DND-41 (cell line): ENCODE measurements around the gene HRH2.

Experiments
- ATAC-seq: fragments of 200-7000 bp; cut with Tn5 transposase; 3 replicates; pipeline ENCODE4 v1.9.1; 2021; ENCODE audit warnings: low read depth; ENCODE audit not compliant: insufficient read depth
- DNase-seq: peaks from one replicate; pipeline ENCODE4 v3.0.0-alpha.2; 2020
- H2AFZ ChIP-seq: 2 replicates; pipeline ENCODE4 v1.6.0; 2012; ENCODE audit warnings: low read depth, low read length
- H3K27ac ChIP-seq: 2 replicates; pipeline ENCODE4 v1.5.1; 2012; ENCODE audit warnings: low read length, inconsistent platforms
- H3K27me3 ChIP-seq: fragments of 200-600 bp; sonication (generic); 2 replicates; pipeline ENCODE4 v1.6.0; 2012; ENCODE audit warnings: low read length, mild to moderate bottlenecking, inconsistent platforms; ENCODE audit not compliant: insufficient read depth, poor library complexity
- H3K36me3 ChIP-seq: 2 replicates; pipeline ENCODE4 v1.5.1; 2012; ENCODE audit warnings: low read length, inconsistent platforms; ENCODE audit not compliant: insufficient read depth
- H3K4me1 ChIP-seq: 2 replicates; pipeline ENCODE4 v1.5.1; 2012; ENCODE audit warnings: mild to moderate bottlenecking, low read length; ENCODE audit not compliant: insufficient read depth
- H3K4me2 ChIP-seq: 2 replicates; pipeline ENCODE4 v1.6.0; 2012; ENCODE audit warnings: mild to moderate bottlenecking, moderate library complexity, low read length, inconsistent platforms; ENCODE audit not compliant: insufficient read depth
- H3K4me3 ChIP-seq, 2 experiments: fragments of 200-600 bp in 1 of 2; shearing (Covaris generic) in 1 of 2; 2 replicates each; pipeline ENCODE4 v1.5.1; 2012 to 2016; ENCODE audit warnings: inconsistent platforms in 2 of 2, low read length in 2 of 2, mild to moderate bottlenecking in 2 of 2, low read depth in 1 of 2, moderate library complexity in 1 of 2
- H3K79me2 ChIP-seq: 2 replicates; pipeline ENCODE4 v1.6.0; 2012; ENCODE audit warnings: low read length, inconsistent platforms; ENCODE audit not compliant: insufficient read depth
- H3K9ac ChIP-seq: 2 replicates; pipeline ENCODE4 v1.6.0; 2012; ENCODE audit warnings: low read depth, mild to moderate bottlenecking, inconsistent platforms, low read length, moderate library complexity
- H3K9me3 ChIP-seq: 2 replicates; pipeline ENCODE4 v1.5.1; 2012; ENCODE audit warnings: low read length, moderate library complexity, mild to moderate bottlenecking, inconsistent platforms; ENCODE audit not compliant: insufficient read depth, severe bottlenecking
- H4K20me1 ChIP-seq: 2 replicates; pipeline ENCODE4 v1.6.0; 2012; ENCODE audit warnings: low read length; ENCODE audit not compliant: insufficient read depth
- CTCF ChIP-seq: IDR thresholded peaks from 2 replicates; pipeline ENCODE4 v1.5.1; 2012; ENCODE audit warnings: borderline replicate concordance, low read length, moderate library complexity, mild to moderate bottlenecking; ENCODE audit not compliant: poor library complexity, severe bottlenecking; ENCODE audit errors: extremely low read depth
- EZH2 ChIP-seq: IDR thresholded peaks from 3 replicates; pipeline ENCODE4 v1.6.1; 2012; ENCODE audit warnings: borderline replicate concordance, low read depth, mild to moderate bottlenecking, moderate library complexity, low read length, inconsistent platforms; ENCODE audit not compliant: severe bottlenecking

HRH2 gene

GRCh38 chr5:175685701-175686350 is 28.0 kb downstream of the HRH2 start:
- Histone ChIP-seq H3K4me1 (no peaks in the 10 kb centered on the region), H3K27me3 (no peaks in the 10 kb centered on the region), H3K4me2 (no peak overlapping the region), H3K9me3 (no peaks in the 10 kb centered on the region), H3K36me3 (no peaks in the 10 kb centered on the region), H2AFZ (no peak overlapping the region), H3K27ac (no peak overlapping the region), H3K79me2 (no peaks in the 10 kb centered on the region), H3K9ac (no peak overlapping the region), H3K4me3 (no peak overlapping the region), H4K20me1 (0 out of 2 replicates have a peak, but pooled peaks cover 3% of the 10 kb centered on the region)
- DNase-seq = no peak
- no peak for TF ChIP-seq EZH2
- TF ChIP-seq CTCF = no peak
- no peak for ATAC-seq

DNA sequence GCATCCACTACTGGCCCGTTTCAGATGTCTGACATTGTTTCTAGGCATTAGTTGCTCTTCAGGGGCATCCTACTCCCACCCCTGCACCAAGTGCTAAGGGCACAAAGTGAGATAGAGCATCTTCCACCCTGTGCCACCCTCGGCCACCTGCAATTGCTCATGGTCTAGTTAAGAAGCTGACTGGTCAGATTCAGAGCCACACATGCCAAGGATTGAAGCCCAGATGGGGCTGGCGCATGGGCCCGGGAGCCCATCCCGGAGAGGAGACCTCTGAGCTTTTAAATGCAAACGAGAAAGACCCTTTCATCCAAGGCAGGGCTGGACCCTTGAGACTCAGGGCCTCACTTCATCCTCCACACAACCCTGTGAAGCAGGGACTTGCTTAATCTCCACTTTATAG is 28.5 kb downstream of the HRH2 start:
- no peak overlapping the region for H2AFZ ChIP-seq
- DNase-seq (no peak), ATAC-seq (no peak)
- H3K79me2 ChIP-seq = no peaks in the 10 kb centered on the region
- 0 out of 2 replicates have a peak, but pooled peaks cover 3% of the 10 kb centered on the region for H4K20me1 ChIP-seq
- H3K9me3 ChIP-seq = no peaks in the 10 kb centered on the region
- no peak for TF ChIP-seq EZH2
- TF ChIP-seq CTCF = no peak
- H3K4me3 ChIP-seq = no peak overlapping the region
- H3K27ac ChIP-seq = no peak overlapping the region
- H3K4me1 ChIP-seq = no peaks in the 10 kb centered on the region
- H3K4me2 ChIP-seq = no peak overlapping the region
- H3K36me3 ChIP-seq = no peaks in the 10 kb centered on the region
- no peaks in the 10 kb centered on the region for H3K27me3 ChIP-seq
- H3K9ac ChIP-seq = no peak overlapping the region

- Histone ChIP-seq H3K36me3 (no peaks in the 10 kb centered on the region), H2AFZ (no peak overlapping the region), H3K27ac (no peak overlapping the region), H3K4me3 (no peak overlapping the region), H4K20me1 (0 out of 2 replicates have a peak, but pooled peaks cover 3% of the 10 kb centered on the region), H3K79me2 (no peaks in the 10 kb centered on the region), H3K4me2 (no peak overlapping the region), H3K4me1 (no peaks in the 10 kb centered on the region), H3K9ac (no peak overlapping the region), H3K9me3 (no peaks in the 10 kb centered on the region), H3K27me3 (no peaks in the 10 kb centered on the region)
- no peak for ATAC-seq
- DNase-seq = no peak
- TF ChIP-seq EZH2 = no peak
- no peak for TF ChIP-seq CTCF
Measured at GRCh38 chr5:175686826-175687225, 29.0 kb downstream of the HRH2 start.
